Panc1 (cell line): ENCODE results near the gene MAN2A2. TPM values are rescaled to one million over a fixed set of nuclear protein-coding genes. Genes with fewer than 3 reads are reported as not detected.

Experiments used
- ATAC-seq: fragments of 200-7000 bp; cut with Tn5 transposase; 2 replicates; pipeline ENCODE4 v1.9.1; 2020; ENCODE audit warnings: mild to moderate bottlenecking, moderate library complexity
- BruUV-seq: library from RNA; stranded (reverse); fragments of 400-500 nt; replicated peaks from 2 replicates; lab custom pipeline; 2021; lab: Mats Ljungman, UMichigan
- CTCF ChIA-PET: fragments of 300-600 bp; sonication (Branson Sonifier 250); formaldehyde crosslinking; loops from one replicate; lab custom pipeline; 2022; ENCODE audit warnings: antibody characterized with exemption; lab: Charles Lee
- POLR2A ChIA-PET: fragments of 300-600 bp; sonication (Branson Sonifier 250); formaldehyde crosslinking; loops from one replicate; lab custom pipeline; 2022; ENCODE audit warnings: antibody characterized with exemption; lab: Charles Lee
- DNase-seq: peaks from one replicate; pipeline ENCODE4 v3.0.0-alpha.2; 2010; ENCODE audit warnings: low read depth, low spot score
- H3K27ac ChIP-seq: 2 replicates; pipeline ENCODE4 v1.5.1; 2011; ENCODE audit warnings: mild to moderate bottlenecking, low read length, inconsistent platforms
- H3K27me3 ChIP-seq: fragments of 200-500 bp; sonication (Bioruptor generic); 2 replicates; pipeline ENCODE4 v1.6.0; 2014; ENCODE audit warnings: low read length, inconsistent platforms; ENCODE audit not compliant: control insufficient read depth, insufficient read depth
- H3K36me3 ChIP-seq: fragments of 200-500 bp; sonication (Bioruptor generic); 2 replicates; pipeline ENCODE4 v1.5.1; 2014; ENCODE audit warnings: inconsistent platforms, mild to moderate bottlenecking, low read length, moderate library complexity; ENCODE audit not compliant: control insufficient read depth, insufficient read depth
- H3K4me1 ChIP-seq: 2 replicates; pipeline ENCODE4 v1.5.1; 2011; ENCODE audit warnings: inconsistent platforms, mild to moderate bottlenecking, low read length, moderate library complexity; ENCODE audit not compliant: control insufficient read depth, insufficient read depth
- H3K4me3 ChIP-seq, 2 experiments: 2 replicates each; pipeline ENCODE4 v1.5.1; 2011 to 2012; ENCODE audit warnings: low read depth in 2 of 2, low read length in 2 of 2, mild to moderate bottlenecking in 2 of 2, inconsistent platforms in 1 of 2, moderate library complexity in 1 of 2
- H3K9me3 ChIP-seq: fragments of 200-500 bp; sonication (Bioruptor generic); 2 replicates; pipeline ENCODE4 v1.5.1; 2014; ENCODE audit warnings: low read depth, mild to moderate bottlenecking, inconsistent platforms, low read length, moderate library complexity; ENCODE audit not compliant: control insufficient read depth, insufficient read depth
- CTCF ChIP-seq: fragments of 450-650 bp; IDR thresholded peaks from 2 replicates; pipeline ENCODE4 v1.5.1; 2017; ENCODE audit warnings: mild to moderate bottlenecking
- POLR2AphosphoS5 ChIP-seq: IDR thresholded peaks from 2 replicates; pipeline ENCODE4 v1.6.1; 2012; ENCODE audit warnings: mild to moderate bottlenecking, low read depth, low read length, moderate library complexity
- REST ChIP-seq, 2 experiments: IDR thresholded peaks; 2 replicates each; pipeline ENCODE4 v1.6.1; 2011 to 2012; ENCODE audit warnings: low read depth in 2 of 2, control low read depth in 1 of 2, low read length in 1 of 2, mild to moderate bottlenecking in 1 of 2, moderate library complexity in 1 of 2; ENCODE audit not compliant: insufficient read depth in 1 of 2
- SIN3A ChIP-seq: IDR thresholded peaks from 2 replicates; pipeline ENCODE4 v1.6.1; 2012; ENCODE audit warnings: low read depth, mild to moderate bottlenecking, low read length, moderate library complexity, borderline replicate concordance; ENCODE audit not compliant: insufficient read depth
- TCF7L2 ChIP-seq: IDR thresholded peaks from 2 replicates; pipeline ENCODE4 v1.6.1; 2011; ENCODE audit warnings: mild to moderate bottlenecking, low read depth, low read length, inconsistent platforms
- in situ Hi-C: cut with HindIII; loops from 2 replicates; pipeline ENCODE4 v1.10.0; 2016; ENCODE audit warnings: low sequenced_read_pairs, low pct_unique_long_range_greater_than_20kb
- intact Hi-C: fragments of 100-400 bp; cut with micrococcal nuclease; formaldehyde crosslinking; loops from one replicate; pipeline ENCODE4 v1.10.0; 2022; ENCODE audit not compliant: unreplicated experiment
- total RNA-seq: library from RNA; stranded (reverse); gene quantifications from one replicate; pipeline ENCODE4 v1.2.1, GENCODE V29; 2021; ENCODE audit not compliant: unreplicated experiment

The MAN2A2 gene
- total RNA-seq, 1 experiment from 2014 or later: 77.2 TPM

GRCh38 chr15:90891346-90891949 is 11.7 kb upstream of the MAN2A2 start:
- no peaks in the 10 kb centered on the region for H3K9me3 ChIP-seq
- no peak overlapping the region for H3K27ac ChIP-seq
- H3K27me3 ChIP-seq: no peaks in the 10 kb centered on the region
- CTCF ChIA-PET: no interaction called here
- no TSS peak for BruUV-seq
- intact Hi-C loops (no loop called here), in situ Hi-C loops (no loop called here)
- H3K4me1 ChIP-seq: no peaks in the 10 kb centered on the region
- no peaks in the 10 kb centered on the region; the same call in 1 of the 2 replicates for H3K36me3 ChIP-seq
- no peak overlapping the region for H3K4me3 ChIP-seq
- POLR2A ChIA-PET: no interaction called here
- no peak for ATAC-seq
- TF ChIP-seq POLR2AphosphoS5 (no peak), SIN3A (no peak), REST (IDR thresholded peaks at IDR 0.05; ENCODE audit: insufficient read depth in 1 of 2, low read depth in 2 of 2, low read length in 1 of 2) (no peak), CTCF (no peak), TCF7L2 (no peak)
- DNase-seq: no peak

GRCh38 chr15:90892023-90892422 is 11.1 kb upstream of the MAN2A2 start:
- ChIA-PET POLR2A (no interaction called here), CTCF (no interaction called here)
- no peaks in the 10 kb centered on the region for H3K27me3 ChIP-seq
- no TSS peak for BruUV-seq
- no peaks in the 10 kb centered on the region for H3K4me1 ChIP-seq
- ATAC-seq: no peak
- H3K36me3 ChIP-seq: no peaks in the 10 kb centered on the region; the same call in 1 of the 2 replicates
- no peaks in the 10 kb centered on the region for H3K9me3 ChIP-seq
- H3K27ac ChIP-seq: no peak overlapping the region
- intact Hi-C loops: no loop called here
- DNase-seq: no peak
- H3K4me3 ChIP-seq: no peak overlapping the region
- in situ Hi-C loops: no loop called here
- no peak for TF ChIP-seq POLR2AphosphoS5
- TF ChIP-seq SIN3A: no peak
- TF ChIP-seq CTCF: no peak
- TF ChIP-seq TCF7L2: no peak
- no peak for TF ChIP-seq REST (IDR thresholded peaks at IDR 0.05; ENCODE audit: insufficient read depth in 1 of 2, low read depth in 2 of 2, low read length in 1 of 2)
